Gastrocnemius medialis (tissue), 4 donors: ENCODE results near the gene CORO1A. TPM values are rescaled to one million over a fixed set of nuclear protein-coding genes. Genes with fewer than 3 reads are reported as not detected.
"Not testable (repeated sequence)": the region's sequence is repeated elsewhere in the genome, so short reads cannot be mapped to it uniquely, and the experiment has no call there.

Experiments used
- ATAC-seq, 2 donors: fragments of 150-250 bp; one replicate each; pipeline ENCODE4 v1.9.1; 2016
- DNase-seq, 2 donors: peaks; one replicate each; pipeline ENCODE4 v3.0.0-alpha.2; 2019
- H3K27ac ChIP-seq, 4 donors: fragments of 200-600 bp; sonication (generic); 1 replicate in 1 of 4; 2 replicates in 3 of 4; pipeline ENCODE4 v1.5.1; 2016 to 2018; ENCODE audit warnings: mild to moderate bottlenecking in 2 of 4, moderate library complexity in 1 of 4
- H3K27me3 ChIP-seq, 3 donors: fragments of 200-600 bp; sonication (generic) in 2 of 3; 1 replicate in 1 of 3; 2 replicates in 2 of 3; pipeline versions ENCODE4 v1.5.1 to v1.6.0; 2016 to 2019; ENCODE audit warnings: mild to moderate bottlenecking in 1 of 3, moderate library complexity in 1 of 3
- H3K36me3 ChIP-seq, 2 donors: fragments of 200-600 bp; sonication (generic) in 1 of 2; one replicate each; pipeline ENCODE4 v1.5.1; 2017 to 2018
- H3K4me1 ChIP-seq, 2 donors: fragments of 200-600 bp; sonication (generic) in 1 of 2; one replicate each; pipeline ENCODE4 v1.5.1; 2016 to 2017; ENCODE audit warnings: mild to moderate bottlenecking in 2 of 2
- H3K4me3 ChIP-seq, 4 donors: fragments of 200-600 bp; sonication (generic) in 3 of 4; 1 replicate in 1 of 4; 2 replicates in 3 of 4; pipeline ENCODE4 v1.5.1; 2016 to 2019; ENCODE audit warnings: mild to moderate bottlenecking in 2 of 4
- H3K9me3 ChIP-seq, 3 donors: fragments of 200-600 bp; sonication (generic) in 2 of 3; 1 replicate in 1 of 3; 2 replicates in 2 of 3; pipeline ENCODE4 v1.5.1; 2016 to 2019
- POLR2A ChIP-seq, 2 donors: fragments of 450-650 bp; IDR thresholded peaks; one replicate each; pipeline ENCODE4 v1.6.1; 2017; ENCODE audit warnings: antibody characterized with exemption in 2 of 2, mild to moderate bottlenecking in 2 of 2, moderate library complexity in 2 of 2
- in situ Hi-C, 4 donors: fragments of 200-750 bp; cut with MboI; loops; one replicate each; pipeline versions ENCODE4 v1.15.0 to v1.8.0; 2017; ENCODE audit warnings: low sequenced_read_pairs in 4 of 4
- intact Hi-C: fragments of 100-400 bp; cut with DNase I; formaldehyde crosslinking; loops from one replicate; pipeline ENCODE4 v1.15.1; 2023; ENCODE audit warnings: low total_unique reads
- total RNA-seq, 4 donors: library from RNA; depleted of rRNA; stranded (reverse); fragments of >200 nt; gene quantifications; one replicate each; pipeline versions ENCODE4 v1.1.0 to v1.2.3, GENCODE V29; 2016
- TF ChIP-seq, protein P1 (sequence below), 5 experiments: fragments of 450-650 bp in 3 of 5; fragments of 200-600 bp in 2 of 5; sonication (generic) in 2 of 5; IDR thresholded peaks in 4 of 5; conservative IDR thresholded peaks in 1 of 5; 1 replicate in 4 of 5; 2 replicates in 1 of 5; pipeline ENCODE4 v1.5.1; 2016 to 2019; ENCODE audit warnings: antibody characterized with exemption in 5 of 5, mild to moderate bottlenecking in 3 of 5, moderate library complexity in 3 of 5

Gene CORO1A
- total RNA-seq, 4 donors from 2014 or later: 0.44 to 8.9 (median 5.8) TPM

DNA sequence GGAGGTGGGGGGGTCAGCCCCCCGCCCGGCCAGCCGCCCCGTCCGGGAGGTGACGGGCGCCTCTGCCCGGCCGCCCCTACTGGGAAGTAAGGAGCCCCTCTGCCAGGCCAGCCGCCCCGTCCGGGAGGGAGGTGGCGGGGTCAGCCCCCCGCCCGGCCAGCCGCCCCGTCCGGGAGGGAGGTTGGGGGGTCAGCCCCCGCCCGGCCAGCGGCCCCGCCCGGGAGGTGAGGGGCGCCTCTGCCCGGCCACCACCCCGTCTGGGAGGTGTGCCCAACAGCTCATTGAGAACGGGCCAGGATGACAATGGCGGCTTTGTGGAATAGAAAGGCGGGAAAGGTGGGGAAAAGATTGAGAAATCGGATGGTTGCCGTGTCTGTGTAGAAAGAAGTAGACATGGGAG is 13.3 kb upstream of the CORO1A start:
- H3K27me3 ChIP-seq, H3K4me3 ChIP-seq, H3K27ac ChIP-seq, DNase-seq, in situ Hi-C loops, H3K36me3 ChIP-seq, H3K4me1 ChIP-seq, intact Hi-C loops, ATAC-seq, H3K9me3 ChIP-seq: not testable (repeated sequence)

GRCh38 chr16:30173054-30173453 is 10.3 kb upstream of the CORO1A start:
- no peak overlapping the region for H3K4me3 ChIP-seq
- no peaks in the 10 kb centered on the region for H3K36me3 ChIP-seq
- TF ChIP-seq, protein P1, sequence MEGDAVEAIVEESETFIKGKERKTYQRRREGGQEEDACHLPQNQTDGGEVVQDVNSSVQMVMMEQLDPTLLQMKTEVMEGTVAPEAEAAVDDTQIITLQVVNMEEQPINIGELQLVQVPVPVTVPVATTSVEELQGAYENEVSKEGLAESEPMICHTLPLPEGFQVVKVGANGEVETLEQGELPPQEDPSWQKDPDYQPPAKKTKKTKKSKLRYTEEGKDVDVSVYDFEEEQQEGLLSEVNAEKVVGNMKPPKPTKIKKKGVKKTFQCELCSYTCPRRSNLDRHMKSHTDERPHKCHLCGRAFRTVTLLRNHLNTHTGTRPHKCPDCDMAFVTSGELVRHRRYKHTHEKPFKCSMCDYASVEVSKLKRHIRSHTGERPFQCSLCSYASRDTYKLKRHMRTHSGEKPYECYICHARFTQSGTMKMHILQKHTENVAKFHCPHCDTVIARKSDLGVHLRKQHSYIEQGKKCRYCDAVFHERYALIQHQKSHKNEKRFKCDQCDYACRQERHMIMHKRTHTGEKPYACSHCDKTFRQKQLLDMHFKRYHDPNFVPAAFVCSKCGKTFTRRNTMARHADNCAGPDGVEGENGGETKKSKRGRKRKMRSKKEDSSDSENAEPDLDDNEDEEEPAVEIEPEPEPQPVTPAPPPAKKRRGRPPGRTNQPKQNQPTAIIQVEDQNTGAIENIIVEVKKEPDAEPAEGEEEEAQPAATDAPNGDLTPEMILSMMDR (IDR thresholded peaks at IDR 0.05 in 4 of 5, conservative IDR thresholded peaks at IDR 0.05 in 1 of 5): no peak
- no peak for TF ChIP-seq POLR2A (IDR thresholded peaks at IDR 0.05)
- H3K27ac ChIP-seq: no peak overlapping the region
- no peaks in the 10 kb centered on the region for H3K9me3 ChIP-seq
- no peak for ATAC-seq
- DNase-seq: no peak
- no peaks in the 10 kb centered on the region for H3K27me3 ChIP-seq
- intact Hi-C loops: no loop called here
- H3K4me1 ChIP-seq: no peaks in the 10 kb centered on the region
- in situ Hi-C loops: no loop called here

GRCh38 chr16:30176876-30177275 is 6.5 kb upstream of the CORO1A start:
- H3K4me3 ChIP-seq, H3K27ac ChIP-seq, H3K27me3 ChIP-seq, H3K9me3 ChIP-seq, H3K36me3 ChIP-seq, H3K4me1 ChIP-seq, ATAC-seq, in situ Hi-C loops, DNase-seq, intact Hi-C loops: not testable (repeated sequence)

GRCh38 chr16:30179195-30179594 is 4.2 kb upstream of the CORO1A start:
- Histone ChIP-seq H3K4me3 (no peak overlapping the region), H3K36me3 (no peaks in the 10 kb centered on the region), H3K27ac (no peak overlapping the region), H3K9me3 (no peaks in the 10 kb centered on the region), H3K27me3 (no peaks in the 10 kb centered on the region), H3K4me1 (peaks cover 3 to 5% of the 10 kb centered on the region in 2 donors)
- intact Hi-C loops (no loop called here), in situ Hi-C loops (no loop called here)
- DNase-seq (no peak), ATAC-seq (no peak)
- TF ChIP-seq, protein P1 (IDR thresholded peaks at IDR 0.05 in 4 of 5, conservative IDR thresholded peaks at IDR 0.05 in 1 of 5): no peak
- no peak for TF ChIP-seq POLR2A (IDR thresholded peaks at IDR 0.05)

GRCh38 chr16:30179931-30180330 is 3.5 kb upstream of the CORO1A start:
- no peak for DNase-seq
- Histone ChIP-seq H3K36me3 (no peaks in the 10 kb centered on the region), H3K27me3 (no peaks in the 10 kb centered on the region), H3K4me3 (no peak overlapping the region), H3K27ac (no peak overlapping the region), H3K4me1 (peaks cover 3 to 7% of the 10 kb centered on the region in 2 donors), H3K9me3 (no peaks in the 10 kb centered on the region)
- intact Hi-C loops: no loop called here
- TF ChIP-seq, protein P1 (IDR thresholded peaks at IDR 0.05 in 4 of 5, conservative IDR thresholded peaks at IDR 0.05 in 1 of 5): no peak
- no peak for TF ChIP-seq POLR2A (IDR thresholded peaks at IDR 0.05)
- no peak for ATAC-seq
- in situ Hi-C loops: loop anchor here in 1 of 4 donors (10.0 kb wide), 2 partner anchors 75 to 135 kb away; no protein-coding TSS in a partner anchor

GRCh38 chr16:30180741-30181140 is 2.7 kb upstream of the CORO1A start:
- Histone ChIP-seq H3K27ac (no peak overlapping the region), H3K4me1 (peaks cover 3 to 7% of the 10 kb centered on the region in 2 donors), H3K4me3 (no peak overlapping the region), H3K36me3 (no peaks in the 10 kb centered on the region), H3K9me3 (no peaks in the 10 kb centered on the region), H3K27me3 (no peaks in the 10 kb centered on the region)
- intact Hi-C loops: no loop called here
- ATAC-seq (no peak), DNase-seq (no peak)
- in situ Hi-C loops: loop anchor here in 1 of 4 donors (10.0 kb wide), 2 partner anchors 76 to 136 kb away; no protein-coding TSS in a partner anchor
- TF ChIP-seq, protein P1 (IDR thresholded peaks at IDR 0.05 in 4 of 5, conservative IDR thresholded peaks at IDR 0.05 in 1 of 5): no peak
- TF ChIP-seq POLR2A (IDR thresholded peaks at IDR 0.05): no peak
